Stimulated activated CD4-positive, alpha-beta T cell treated with anti-CD3 and anti-CD28 coated beads, TNF-alpha, amount 100 ng/mL, for 4 hours (primary cell): ENCODE measurements around the gene RNASE13.
"Not testable (repeated sequence)": the region's sequence is repeated elsewhere in the genome, so short reads cannot be mapped to it uniquely, and the experiment has no call there.

ENCODE experiments used
- DNase-seq, 3 experiments: peaks; one replicate each; pipeline ENCODE4 v3.0.0-alpha.2; 2020; ENCODE audit warnings: low read depth in 3 of 3

The RNASE13 gene

GRCh38 chr14:21022686-21023085 lies 11.9 kb downstream of the RNASE13 start:
- DNase-seq, result no peak

DNA sequence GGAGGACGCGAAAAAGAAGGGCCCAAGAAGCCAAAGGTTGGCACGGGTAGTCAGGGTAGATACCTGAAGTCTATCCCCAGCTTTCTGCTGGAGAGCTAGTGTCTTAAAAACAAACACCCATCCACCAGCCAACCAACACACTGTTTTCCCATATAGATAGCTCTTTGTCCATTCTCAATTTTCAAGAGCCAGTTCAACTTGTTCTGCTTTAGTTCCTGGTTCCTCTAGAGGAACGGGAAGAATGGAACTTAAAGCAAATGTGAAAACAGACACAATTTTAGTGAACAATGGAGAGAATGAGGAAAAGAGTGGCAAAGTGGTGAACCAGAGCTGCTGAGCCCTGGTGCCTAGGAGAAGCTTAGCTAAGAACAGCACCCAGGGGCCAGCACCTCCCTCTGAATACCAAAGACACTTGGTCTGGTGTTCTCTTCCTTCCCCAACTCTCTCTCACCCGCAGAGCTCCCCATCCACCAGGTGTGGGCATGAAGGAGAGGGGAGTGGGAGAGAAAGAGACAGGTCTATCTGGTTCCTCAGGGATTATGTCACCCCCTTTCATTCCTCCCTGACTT lies 13.5 kb downstream of the RNASE13 start:
- no peak for DNase-seq

GRCh38 chr14:21019366-21019765 lies 15.2 kb downstream of the RNASE13 start:
- DNase-seq, result no peak

GRCh38 chr14:21018781-21019180 lies 15.8 kb downstream of the RNASE13 start:
- DNase-seq, result no peak

DNA sequence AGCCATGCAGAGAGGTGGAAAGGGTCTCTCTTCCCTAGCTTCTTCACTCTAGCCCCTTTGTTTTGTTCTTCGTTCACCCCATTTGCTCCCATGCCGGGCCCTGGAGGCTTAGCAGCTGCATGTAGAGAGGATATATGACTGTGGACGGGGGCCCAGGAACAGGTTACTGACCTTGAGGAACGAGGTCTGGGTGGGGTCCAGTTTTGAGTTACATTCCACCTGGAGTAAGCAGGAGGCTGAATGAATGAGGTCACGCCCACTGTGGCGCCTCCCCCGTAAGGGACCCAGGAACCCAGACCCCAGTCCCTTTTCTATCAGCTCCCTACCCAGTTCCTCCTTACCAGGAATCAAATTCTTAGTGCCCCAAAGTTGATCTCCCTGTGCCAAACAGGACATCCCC lies 16.3 kb downstream of the RNASE13 start:
- DNase-seq, result no peak

- DNase-seq, result no peak
Measured at GRCh38 chr14:21017528-21018245, 16.9 kb downstream of the RNASE13 start.

- DNase-seq, result no peak
Measured at GRCh38 chr14:21016413-21017190, 18.0 kb downstream of the RNASE13 start.

GRCh38 chr14:21015312-21015711 lies 19.3 kb downstream of the RNASE13 start:
- DNase-seq, result no peak

GRCh38 chr14:21014761-21015190 lies 19.8 kb downstream of the RNASE13 start:
- peak; percentile 57 to 74 (median 68) for DNase-seq

DNA sequence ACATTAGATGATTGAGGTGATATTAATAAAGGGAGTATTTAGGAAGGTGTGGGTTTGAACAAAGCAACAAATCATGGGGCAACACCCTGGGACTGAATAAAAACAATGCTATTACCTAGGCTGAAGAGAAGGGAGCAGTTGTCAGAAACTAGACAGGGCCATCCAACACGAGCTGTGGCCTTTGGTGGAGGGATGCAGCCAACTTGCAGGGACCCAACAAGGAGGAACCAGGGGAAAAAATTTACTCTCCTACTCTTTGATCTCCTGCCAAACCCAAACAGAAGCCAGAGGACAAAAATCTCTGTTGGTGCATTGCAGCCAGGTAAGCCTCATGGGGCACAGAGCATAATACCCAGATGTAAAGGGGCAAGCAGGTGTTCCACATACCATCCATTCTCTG lies 23.5 kb downstream of the RNASE13 start:
- no peak for DNase-seq

DNA sequence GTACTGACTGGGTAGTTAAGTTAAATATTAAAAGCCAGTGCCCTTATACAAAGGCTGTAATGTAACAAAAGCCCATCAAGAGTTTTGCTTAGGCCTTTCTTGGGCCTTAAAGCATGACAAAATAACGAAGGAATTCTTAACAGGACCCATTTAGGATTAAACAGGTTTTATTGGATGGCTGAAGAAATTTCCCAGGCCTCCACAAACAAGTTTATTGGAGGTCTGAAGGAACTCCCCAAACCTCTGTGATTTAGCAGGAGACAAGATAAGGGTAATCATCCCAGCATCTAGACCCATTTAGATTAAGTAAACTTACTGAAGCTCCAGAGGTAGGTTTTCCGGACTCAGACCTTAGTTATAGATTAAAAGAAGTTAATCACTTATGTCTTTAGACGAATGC lies 24.9 kb downstream of the RNASE13 start:
- DNase-seq, result not testable (repeated sequence)

- DNase-seq, result no peak
Measured at GRCh38 chr14:21003788-21004346, 30.7 kb downstream of the RNASE13 start.

DNA sequence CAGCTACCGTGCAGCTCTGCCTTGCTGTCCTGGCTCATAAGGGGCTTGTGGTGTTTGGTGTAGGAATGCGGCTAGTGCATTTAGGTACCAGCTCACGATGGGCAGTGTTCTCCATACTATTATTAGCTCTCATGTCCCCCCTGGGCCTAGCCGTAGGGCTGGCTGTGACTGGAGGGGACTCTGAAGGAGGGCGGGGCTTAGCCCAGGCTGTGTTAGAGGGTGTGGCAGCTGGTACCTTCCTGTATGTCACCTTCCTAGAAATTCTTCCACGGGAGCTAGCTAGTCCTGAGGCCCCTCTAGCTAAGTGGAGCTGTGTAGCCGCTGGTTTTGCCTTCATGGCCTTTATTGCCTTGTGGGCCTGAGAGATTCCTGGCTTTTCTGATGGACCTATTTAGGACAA lies 33.4 kb downstream of the RNASE13 start:
- DNase-seq, result no peak

DNA sequence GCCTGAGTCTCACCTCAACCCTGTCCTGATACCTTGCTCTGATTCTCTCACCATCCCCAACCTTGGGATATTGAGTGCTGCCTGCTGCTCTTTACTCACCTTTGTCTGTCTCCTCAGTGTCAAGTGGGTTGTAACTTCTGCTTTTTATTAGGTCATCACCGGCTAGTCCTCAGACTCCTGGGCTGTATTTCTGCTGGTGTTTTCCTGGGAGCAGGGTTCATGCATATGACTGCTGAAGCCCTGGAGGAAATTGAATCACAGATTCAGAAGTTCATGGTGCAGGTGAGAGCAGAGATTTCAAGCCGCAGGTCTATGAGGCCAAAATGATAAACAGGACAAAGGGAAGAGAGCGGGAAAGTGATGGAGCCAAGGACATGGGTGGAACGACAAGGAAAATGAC lies 35.0 kb downstream of the RNASE13 start:
- DNase-seq, result no peak

DNA sequence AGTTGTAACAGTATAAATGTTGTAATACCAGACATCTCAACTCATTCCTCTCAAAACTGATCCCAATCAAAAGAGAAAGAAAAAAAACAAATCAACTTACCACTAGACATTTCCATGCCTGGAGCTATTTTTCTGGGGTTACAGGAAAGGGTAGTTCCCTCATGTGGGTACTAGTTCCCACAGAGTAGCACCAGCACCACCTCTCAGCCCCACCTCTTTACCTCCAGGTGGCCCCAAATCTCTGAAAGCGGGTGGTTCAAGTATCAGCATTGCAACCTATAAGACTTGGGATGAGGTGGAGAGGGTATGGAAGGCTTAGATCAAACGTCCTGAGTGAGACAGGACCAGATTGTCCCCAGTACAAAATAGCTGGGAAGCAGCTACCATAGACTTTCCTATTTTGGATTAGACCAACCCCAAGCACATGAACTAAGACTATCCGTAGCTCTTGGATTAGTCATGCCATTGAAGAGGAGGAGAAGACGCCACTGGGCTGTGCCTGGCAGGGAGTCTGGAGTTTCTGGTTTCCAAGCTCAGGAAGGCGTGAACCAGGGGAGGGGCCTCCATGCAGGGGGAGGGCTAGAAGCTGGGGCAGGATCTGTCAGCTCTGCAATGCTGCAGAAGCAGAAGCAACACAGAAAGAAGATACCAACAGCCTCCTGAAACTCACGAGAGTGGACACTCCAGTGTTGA lies 35.8 kb downstream of the RNASE13 start, which contains the start of gene SLC39A2:
Gene SLC39A2, plus strand, starts transcription at position 620 of the 693 bp plus-strand sequence. CDS start 154 bp downstream, outside the sequence.
- DNase-seq, result no peak

DNA sequence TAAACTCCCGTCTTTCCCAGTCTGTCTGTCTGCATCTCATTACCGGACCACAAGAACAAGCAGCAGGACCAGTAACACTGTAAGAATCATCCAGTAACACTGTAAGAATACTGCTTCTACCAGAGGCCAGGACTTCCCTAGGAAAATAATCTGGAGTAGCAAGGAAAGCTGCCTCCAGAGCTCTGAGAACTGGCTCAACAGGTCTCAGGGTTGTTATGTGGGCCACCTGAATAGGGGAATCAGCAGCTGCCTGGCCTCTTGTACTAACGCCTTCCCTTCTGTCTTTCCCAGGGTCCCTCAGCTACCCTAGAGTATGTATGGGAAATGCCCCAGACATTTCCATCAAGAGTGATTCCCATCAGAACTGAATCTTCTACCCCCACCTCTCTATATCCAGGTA lies 36.5 kb downstream of the RNASE13 start:
- no peak for DNase-seq

DNA sequence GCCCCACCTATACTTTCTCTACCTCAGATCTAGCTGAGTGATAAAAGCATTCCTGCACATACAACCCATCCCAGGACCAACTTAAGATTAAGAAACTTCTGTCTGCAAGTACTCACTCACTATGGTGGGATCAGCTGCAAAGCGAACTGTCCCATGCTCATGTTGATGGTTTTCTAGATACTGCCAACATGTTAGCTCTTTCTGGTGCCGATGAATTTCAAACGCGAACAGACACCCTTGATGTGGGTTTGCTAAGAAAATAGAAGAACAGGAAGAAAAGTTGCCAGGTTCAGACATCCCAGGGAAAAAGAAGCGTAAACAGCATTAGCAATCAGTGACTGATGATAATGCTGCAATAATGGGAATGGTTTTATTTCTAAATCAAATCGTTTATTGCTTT lies 37.0 kb downstream of the RNASE13 start:
- DNase-seq, result no peak

DNA sequence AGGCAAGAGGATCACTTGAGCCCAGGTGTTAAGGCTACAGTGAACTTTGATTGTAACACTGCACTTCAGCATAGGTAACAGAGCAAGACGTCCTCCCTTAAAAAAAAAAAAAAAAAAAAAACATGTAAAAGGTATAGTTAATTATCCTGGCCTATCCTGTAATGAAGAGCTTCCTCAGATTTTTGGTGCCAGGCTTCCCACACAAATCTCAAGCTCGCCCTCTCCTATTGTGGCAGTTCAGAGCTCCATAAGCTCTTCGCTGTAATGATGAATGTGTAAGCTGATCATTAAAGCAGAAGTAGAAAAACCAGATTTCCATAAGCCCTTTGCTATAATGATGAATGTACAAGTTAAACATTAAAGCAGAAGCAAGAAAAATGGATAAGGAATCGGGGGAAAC lies 37.5 kb downstream of the RNASE13 start:
- no peak for DNase-seq

GRCh38 chr14:20996521-20996920 lies 38.1 kb downstream of the RNASE13 start:
- DNase-seq, result no peak

GRCh38 chr14:20989787-20990600 lies 44.6 kb downstream of the RNASE13 start, which contains the start of gene METTL17:
TSS of gene METTL17 (plus strand) at chr14:20989980. CDS start at chr14:20990003, 23 bp downstream.
- peak; percentile 56 to 69 (median 58) for DNase-seq

- no peak for DNase-seq
Measured at GRCh38 chr14:20989471-20989786, 45.2 kb downstream of the RNASE13 start.
